GM12875 (cell line): ENCODE data around the gene CSF2RB.
A peak's percentile ranks its signal among the peaks of the same experiment; 100 is the strongest.

ENCODE experiments used
- H3K4me3 ChIP-seq: one replicate; pipeline ENCODE4 v1.5.1; 2011; ENCODE audit warnings: low read depth, low read length, control low read depth
- CTCF ChIP-seq: IDR thresholded peaks from 2 replicates; pipeline ENCODE4 v1.5.1; 2011; ENCODE audit warnings: low read depth, mild to moderate bottlenecking, control low read depth, inconsistent platforms, low read length, moderate library complexity, borderline replicate concordance; ENCODE audit not compliant: insufficient read depth

The CSF2RB gene

GRCh38 chr22:36910461-36910860 lies 3.0 kb upstream of the CSF2RB start:
- no peak overlapping the region for H3K4me3 ChIP-seq
- TF ChIP-seq CTCF: no peak

- TF ChIP-seq CTCF: no peak
- H3K4me3 ChIP-seq: no peak overlapping the region
These were observed 1.4 kb upstream of the CSF2RB start for GRCh38 chr22:36911887-36912661.

GRCh38 chr22:36912694-36913426 lies 568 bp upstream of the CSF2RB start:
- TF ChIP-seq CTCF: no peak
- H3K4me3 ChIP-seq: no peak overlapping the region

- H3K4me3 ChIP-seq: peak overlapping the region; percentile 54
- no peak for TF ChIP-seq CTCF
These were observed 943 bp downstream of the CSF2RB start for GRCh38 chr22:36914390-36914752.

- H3K4me3 ChIP-seq: no peak overlapping the region
- TF ChIP-seq CTCF: no peak
These were observed 2.6 kb downstream of the CSF2RB start for GRCh38 chr22:36916034-36916433.

GRCh38 chr22:36918586-36919284 lies 5.3 kb downstream of the CSF2RB start:
- TF ChIP-seq CTCF: no peak
- no peak overlapping the region for H3K4me3 ChIP-seq
